Progenitor cell of endocrine pancreas (in vitro differentiated cells): ENCODE data around the gene RAD51B. TPM values are rescaled to one million over a fixed set of nuclear protein-coding genes. Genes with fewer than 3 reads are reported as not detected.

Experiments used
- DNase-seq: peaks from one replicate; pipeline ENCODE4 v3.0.0; 2021; ENCODE audit warnings: low spot score; ENCODE audit not compliant: unreplicated experiment
- H3K27ac Mint-ChIP-seq: 2 replicates; pipeline ENCODE4 v1.8.0; 2021; ENCODE audit warnings: mild to moderate bottlenecking, moderate library complexity, mixed read lengths
- H3K27me3 Mint-ChIP-seq: 2 replicates; pipeline ENCODE4 v1.8.0; 2021; ENCODE audit warnings: mixed read lengths
- H3K36me3 Mint-ChIP-seq: 2 replicates; pipeline ENCODE4 v1.8.0; 2022; ENCODE audit warnings: mixed read lengths; ENCODE audit not compliant: insufficient read depth
- H3K4me1 Mint-ChIP-seq: 2 replicates; pipeline ENCODE4 v1.8.0; 2021; ENCODE audit warnings: low read depth, mixed read lengths
- H3K4me3 Mint-ChIP-seq: 2 replicates; pipeline ENCODE4 v1.8.0; 2021; ENCODE audit warnings: low read depth, mild to moderate bottlenecking, moderate library complexity, mixed read lengths
- H3K9me3 Mint-ChIP-seq: 2 replicates; pipeline ENCODE4 v1.8.0; 2021; ENCODE audit warnings: low read depth, mixed read lengths
- CTCF ChIP-seq: fragments of 200-600 bp; sonication (generic); IDR thresholded peaks from one replicate; pipeline ENCODE4 v1.5.0; 2021; ENCODE audit warnings: antibody characterized with exemption, mild to moderate bottlenecking; ENCODE audit not compliant: unreplicated experiment
- total RNA-seq: library from RNA; stranded (reverse); gene quantifications from 2 replicates; pipeline ENCODE4 v1.2.1, GENCODE V29; 2021

Gene RAD51B
- total RNA-seq, 1 donor from 2014 or later = 24.7 TPM

GRCh38 chr14:68222154-68222553 lies 402.6 kb downstream of the RAD51B start:
- no peaks in the 10 kb centered on the region for H3K27me3 Mint-ChIP-seq
- TF ChIP-seq CTCF = no peak
- no peak overlapping the region for H3K4me3 Mint-ChIP-seq
- H3K27ac Mint-ChIP-seq = no peak overlapping the region
- DNase-seq = no peak
- peaks cover 1% of the 10 kb centered on the region for H3K36me3 Mint-ChIP-seq
- peaks cover 24% of the 10 kb centered on the region for H3K9me3 Mint-ChIP-seq
- H3K4me1 Mint-ChIP-seq = peaks cover 15% of the 10 kb centered on the region

GRCh38 chr14:68222726-68223125 lies 403.1 kb downstream of the RAD51B start:
- no peak for DNase-seq
- Mint-ChIP-seq H3K4me1 (peaks cover 13% of the 10 kb centered on the region), H3K27me3 (no peaks in the 10 kb centered on the region), H3K36me3 (peaks cover 1% of the 10 kb centered on the region), H3K27ac (no peak overlapping the region), H3K4me3 (no peak overlapping the region), H3K9me3 (peaks cover 24% of the 10 kb centered on the region)
- TF ChIP-seq CTCF = no peak

- Mint-ChIP-seq H3K4me1 (peaks cover 17% of the 10 kb centered on the region), H3K27ac (no peak overlapping the region), H3K36me3 (peaks cover 1% of the 10 kb centered on the region), H3K27me3 (no peaks in the 10 kb centered on the region), H3K4me3 (no peak overlapping the region), H3K9me3 (peaks cover 24% of the 10 kb centered on the region)
- no peak for DNase-seq
- no peak for TF ChIP-seq CTCF
Observed at GRCh38 chr14:68223631-68224030, 404.1 kb downstream of the RAD51B start.

GRCh38 chr14:68225321-68225720 lies 405.7 kb downstream of the RAD51B start:
- no peak for DNase-seq
- no peak for TF ChIP-seq CTCF
- Mint-ChIP-seq H3K9me3 (peaks cover 20% of the 10 kb centered on the region), H3K36me3 (peaks cover 1% of the 10 kb centered on the region), H3K4me3 (no peak overlapping the region), H3K27ac (peak overlapping the region; percentile 22), H3K4me1 (peaks cover 24% of the 10 kb centered on the region), H3K27me3 (no peaks in the 10 kb centered on the region)

- H3K27ac Mint-ChIP-seq = no peak overlapping the region
- H3K4me3 Mint-ChIP-seq = no peak overlapping the region
- no peak for TF ChIP-seq CTCF
- no peaks in the 10 kb centered on the region for H3K27me3 Mint-ChIP-seq
- H3K4me1 Mint-ChIP-seq = peaks cover 29% of the 10 kb centered on the region
- DNase-seq = no peak
- H3K9me3 Mint-ChIP-seq = peaks cover 13% of the 10 kb centered on the region
- H3K36me3 Mint-ChIP-seq = peaks cover 1% of the 10 kb centered on the region
Observed at GRCh38 chr14:68226523-68226922, 406.9 kb downstream of the RAD51B start.
